ENCODE measurements around the gene SPRYD3. TPM values are rescaled to one million over a fixed set of nuclear protein-coding genes. Genes with fewer than 3 reads are reported as not detected.
"Not testable (repeated sequence)": the region's sequence is repeated elsewhere in the genome, so short reads cannot be mapped to it uniquely, and the experiment has no call there.

SPRYD3 gene
- total and polyA plus RNA-seq, 9 donors, result 28.5 to 88.1 (median 66.6) TPM

DNA sequence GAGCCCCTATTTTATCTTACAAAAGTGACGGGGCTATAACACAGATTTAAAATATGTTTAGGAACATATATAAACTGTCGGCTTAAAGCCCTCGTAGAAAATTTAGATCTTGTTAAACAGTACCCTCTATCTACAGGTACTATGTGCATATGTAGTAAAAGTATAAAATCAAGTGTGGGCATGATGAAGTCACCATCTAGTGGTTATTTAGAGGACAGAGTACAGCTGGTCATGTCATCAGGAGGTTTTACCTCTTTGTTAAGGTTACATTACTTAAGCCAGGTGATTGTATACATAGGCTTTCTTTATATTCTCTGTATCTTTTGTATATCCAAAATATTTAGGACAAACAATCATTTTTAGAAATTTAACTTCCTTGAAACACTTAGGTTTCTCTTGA lies 47.6 kb downstream of the SPRYD3 start:
- H3K9me3 ChIP-seq, result no peaks in the 10 kb centered on the region
- no peak overlapping the region for H3K4me3 ChIP-seq
- 86 to 92% (median 88%) methylated on average over 3 of the region's 3 CpGs for WGBS, 3 donors
- H3K36me3 ChIP-seq, result no peaks in the 10 kb centered on the region
- DNase-seq, result no peak
- no peak overlapping the region for H3K27ac ChIP-seq
- no peaks in the 10 kb centered on the region for H3K4me1 ChIP-seq (ENCODE audit: insufficient read depth)
- TF ChIP-seq POLR2A (IDR thresholded peaks at IDR 0.05) (no peak), EP300 (IDR thresholded peaks at IDR 0.05) (no peak)
- TF ChIP-seq, protein P1, sequence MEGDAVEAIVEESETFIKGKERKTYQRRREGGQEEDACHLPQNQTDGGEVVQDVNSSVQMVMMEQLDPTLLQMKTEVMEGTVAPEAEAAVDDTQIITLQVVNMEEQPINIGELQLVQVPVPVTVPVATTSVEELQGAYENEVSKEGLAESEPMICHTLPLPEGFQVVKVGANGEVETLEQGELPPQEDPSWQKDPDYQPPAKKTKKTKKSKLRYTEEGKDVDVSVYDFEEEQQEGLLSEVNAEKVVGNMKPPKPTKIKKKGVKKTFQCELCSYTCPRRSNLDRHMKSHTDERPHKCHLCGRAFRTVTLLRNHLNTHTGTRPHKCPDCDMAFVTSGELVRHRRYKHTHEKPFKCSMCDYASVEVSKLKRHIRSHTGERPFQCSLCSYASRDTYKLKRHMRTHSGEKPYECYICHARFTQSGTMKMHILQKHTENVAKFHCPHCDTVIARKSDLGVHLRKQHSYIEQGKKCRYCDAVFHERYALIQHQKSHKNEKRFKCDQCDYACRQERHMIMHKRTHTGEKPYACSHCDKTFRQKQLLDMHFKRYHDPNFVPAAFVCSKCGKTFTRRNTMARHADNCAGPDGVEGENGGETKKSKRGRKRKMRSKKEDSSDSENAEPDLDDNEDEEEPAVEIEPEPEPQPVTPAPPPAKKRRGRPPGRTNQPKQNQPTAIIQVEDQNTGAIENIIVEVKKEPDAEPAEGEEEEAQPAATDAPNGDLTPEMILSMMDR (IDR thresholded peaks at IDR 0.05), result no peak
- intact Hi-C loops (cut with DNase I), result no loop called here
- H3K27me3 ChIP-seq, result no peaks in the 10 kb centered on the region

DNA sequence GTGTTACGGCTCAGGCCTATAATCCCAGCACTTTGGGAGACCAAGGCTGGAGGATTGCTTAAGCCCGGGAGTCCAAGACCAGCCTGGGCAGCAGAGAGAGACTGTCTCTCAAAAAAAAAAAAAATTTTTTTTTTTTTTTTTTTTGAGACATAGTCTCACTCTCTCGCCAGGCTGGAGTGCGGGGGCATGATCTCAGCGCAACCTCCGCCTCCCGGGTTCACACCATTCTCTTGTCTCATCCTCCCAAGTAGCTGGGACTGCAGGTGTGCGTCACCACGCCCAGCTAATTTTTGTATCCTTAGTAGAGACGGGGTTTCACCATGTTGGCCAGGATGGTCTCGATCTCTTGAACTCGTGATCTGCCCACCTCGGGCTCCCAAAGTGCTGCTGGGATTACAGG lies 52.2 kb downstream of the SPRYD3 start:
- H3K27me3 ChIP-seq; intact Hi-C loops (cut with DNase I); H3K9me3 ChIP-seq; H3K27ac ChIP-seq; DNase-seq; H3K36me3 ChIP-seq; H3K4me3 ChIP-seq; H3K4me1 ChIP-seq (ENCODE audit: insufficient read depth): not testable (repeated sequence)
- 85 to 89% (median 87%) methylated on average over 13 of the region's 13 CpGs for WGBS, 3 donors

GRCh38 chr12:53025250-53025649 lies 53.9 kb downstream of the SPRYD3 start:
- Histone ChIP-seq H3K4me3 (no peak overlapping the region), H3K27me3 (no peaks in the 10 kb centered on the region), H3K36me3 (no peaks in the 10 kb centered on the region), H3K9me3 (no peaks in the 10 kb centered on the region), H3K27ac (no peak overlapping the region), H3K4me1 (ENCODE audit: insufficient read depth) (no peaks in the 10 kb centered on the region)
- no peak for TF ChIP-seq EP300 (IDR thresholded peaks at IDR 0.05)
- no peak for TF ChIP-seq POLR2A (IDR thresholded peaks at IDR 0.05)
- TF ChIP-seq, protein P1 (IDR thresholded peaks at IDR 0.05), result no peak
- DNase-seq, result no peak
- WGBS, 3 donors, result 63 to 82% (median 68%) methylated on average over 3 of the region's 3 CpGs
- intact Hi-C loops (cut with DNase I), result no loop called here

GRCh38 chr12:53014709-53015108 lies 64.5 kb downstream of the SPRYD3 start:
- no peak overlapping the region for H3K27ac ChIP-seq
- TF ChIP-seq, protein P1 (IDR thresholded peaks at IDR 0.05), result no peak
- TF ChIP-seq EP300 (IDR thresholded peaks at IDR 0.05), result no peak
- TF ChIP-seq POLR2A (IDR thresholded peaks at IDR 0.05), result no peak
- H3K9me3 ChIP-seq, result no peaks in the 10 kb centered on the region
- 82 to 83% (median 83%) methylated on average over 2 of the region's 2 CpGs for WGBS, 3 donors
- H3K27me3 ChIP-seq, result no peaks in the 10 kb centered on the region
- intact Hi-C loops (cut with DNase I), result no loop called here
- no peak overlapping the region for H3K4me3 ChIP-seq
- no peaks in the 10 kb centered on the region for H3K36me3 ChIP-seq
- peaks cover 2% of the 10 kb centered on the region for H3K4me1 ChIP-seq (ENCODE audit: insufficient read depth)
- no peak for DNase-seq

Small RNA genes within 50 kb of the gene (microRNA-seq; reads per million reads assigned to microRNA genes)
- 0 to 0.16 (median 0) reads per million in 3 donors for gene MIR6757

Small RNA genes within 50 kb of the gene (small RNA-seq; reads per million reads assigned to genes)
- gene MIR6757, result not detected

Other genes starting within 250 kb of the SPRYD3 start
- gene KRT79, start 245.1 kb downstream of the SPRYD3 start, total RNA-seq, result not detected
- gene KRT79, start 245.1 kb downstream of the SPRYD3 start, polyA plus RNA-seq, result not detected
- gene KRT78, start 230.4 kb downstream of the SPRYD3 start, total RNA-seq, result under 1 TPM in 1 of 7 donors, not detected in 6; 0.46 TPM
- gene KRT78, start 230.4 kb downstream of the SPRYD3 start, polyA plus RNA-seq, result not detected
- gene KRT8, start 174.3 kb downstream of the SPRYD3 start, total RNA-seq, result 100 to 1,000 TPM in 1 of 7 donors, 10 to 100 TPM in 4, 1 to 10 TPM in 2; 2.7 to 663 (median 47.2) TPM
- 10 to 100 TPM; 16.7 to 43.7 TPM for gene KRT8, start 174.3 kb downstream of the SPRYD3 start, polyA plus RNA-seq
- 1,000 to 10,000 TPM in 1 of 7 donors, 10 to 100 TPM in 4, 1 to 10 TPM in 2; 4.4 to 1,005 (median 64.8) TPM for gene KRT18, start 130.3 kb downstream of the SPRYD3 start, total RNA-seq
- gene KRT18, start 130.3 kb downstream of the SPRYD3 start, polyA plus RNA-seq, result 10 to 100 TPM; 17.8 to 38.9 TPM
- gene EIF4B, start 72.9 kb downstream of the SPRYD3 start, total RNA-seq, result 1,000 to 10,000 TPM in 3 of 7 donors, 100 to 1,000 TPM in 4; 713 to 1,452 (median 896) TPM
- 100 to 1,000 TPM; 316 to 882 TPM for gene EIF4B, start 72.9 kb downstream of the SPRYD3 start, polyA plus RNA-seq
- gene TNS2, start 29.3 kb downstream of the SPRYD3 start, total RNA-seq, result 100 to 1,000 TPM in 6 of 7 donors, 10 to 100 TPM in 1; 88.7 to 255 (median 190) TPM
- gene TNS2, start 29.3 kb downstream of the SPRYD3 start, polyA plus RNA-seq, result 100 to 1,000 TPM in 1 of 2 donors, 10 to 100 TPM in 1; 66.8 to 161 TPM
- gene IGFBP6, start 18.3 kb upstream of the SPRYD3 start, total RNA-seq, result 100 to 1,000 TPM in 6 of 7 donors, 10 to 100 TPM in 1; 81.3 to 685 (median 224) TPM
- gene IGFBP6, start 18.3 kb upstream of the SPRYD3 start, polyA plus RNA-seq, result 100 to 1,000 TPM in 1 of 2 donors, 10 to 100 TPM in 1; 78.9 to 112 TPM
- gene SOAT2, start 24.1 kb upstream of the SPRYD3 start, total RNA-seq, result under 1 TPM in 3 of 7 donors, not detected in 4; 0.17 to 0.72 (median 0.53) TPM
- under 1 TPM; 0.07 to 0.28 TPM for gene SOAT2, start 24.1 kb upstream of the SPRYD3 start, polyA plus RNA-seq
- 10 to 100 TPM in 6 of 7 donors, 1 to 10 TPM in 1; 9.7 to 56.9 (median 46.4) TPM for gene ZNF740, start 101.3 kb upstream of the SPRYD3 start, total RNA-seq
- 10 to 100 TPM; 14.6 to 23.6 TPM for gene ZNF740, start 101.3 kb upstream of the SPRYD3 start, polyA plus RNA-seq
- 10 to 100 TPM; 24.4 to 36.0 (median 28.0) TPM for gene CSAD, start 101.5 kb upstream of the SPRYD3 start, total RNA-seq
- 10 to 100 TPM; 19.8 to 29.5 TPM for gene CSAD, start 101.5 kb upstream of the SPRYD3 start, polyA plus RNA-seq
- 1 to 10 TPM in 6 of 7 donors, under 1 TPM in 1; 0.96 to 2.9 (median 1.7) TPM for gene ITGB7, start 127.9 kb upstream of the SPRYD3 start, total RNA-seq
- gene ITGB7, start 127.9 kb upstream of the SPRYD3 start, polyA plus RNA-seq, result 1 to 10 TPM in 1 of 2 donors, under 1 TPM in 1; 0.45 to 3.1 TPM
- 10 to 100 TPM in 6 of 7 donors, 1 to 10 TPM in 1; 8.7 to 37.0 (median 31.7) TPM for gene RARG, start 152.8 kb upstream of the SPRYD3 start, total RNA-seq
- 10 to 100 TPM; 18.8 to 22.0 TPM for gene RARG, start 152.8 kb upstream of the SPRYD3 start, polyA plus RNA-seq
- gene ESPL1, start 188.9 kb upstream of the SPRYD3 start, total RNA-seq, result 1 to 10 TPM in 1 of 7 donors, under 1 TPM in 6; 0.11 to 1.6 (median 0.24) TPM
- gene ESPL1, start 188.9 kb upstream of the SPRYD3 start, polyA plus RNA-seq, result under 1 TPM; 0.37 to 0.40 TPM
- 1,000 to 10,000 TPM in 2 of 7 donors, 100 to 1,000 TPM in 5; 603 to 1,792 (median 728) TPM for gene PFDN5, start 216.2 kb upstream of the SPRYD3 start, total RNA-seq
- gene PFDN5, start 216.2 kb upstream of the SPRYD3 start, polyA plus RNA-seq, result 1,000 to 10,000 TPM; 1,635 to 1,700 TPM
- 10 to 100 TPM; 45.3 to 80.3 (median 57.8) TPM for gene MYG1, start 220.3 kb upstream of the SPRYD3 start, total RNA-seq
- gene MYG1, start 220.3 kb upstream of the SPRYD3 start, polyA plus RNA-seq, result 10 to 100 TPM; 29.9 to 75.5 TPM
- 10 to 100 TPM; 23.4 to 47.6 (median 43.0) TPM for gene AAAS, start 242.2 kb upstream of the SPRYD3 start, total RNA-seq
- gene AAAS, start 242.2 kb upstream of the SPRYD3 start, polyA plus RNA-seq, result 10 to 100 TPM; 41.4 to 42.9 TPM

Measured in ovary (tissue), 9 donors.